K562 (cell line): ENCODE results near the gene CCDC124. TPM values are rescaled to one million over a fixed set of nuclear protein-coding genes. Genes with fewer than 3 reads are reported as not detected.

Source experiments
- AFF1 ChIP-seq, 2 experiments: fragments of 450-650 bp; IDR thresholded peaks; 2 replicates each; pipeline ENCODE4 v1.6.1; 2018; ENCODE audit warnings: mild to moderate bottlenecking in 2 of 2, low read depth in 1 of 2; ENCODE audit not compliant: partially characterized antibody in 2 of 2
- BRF2 ChIP-seq: IDR thresholded peaks from 3 replicates; pipeline ENCODE4 v1.6.1; 2011; ENCODE audit warnings: borderline replicate concordance, mild to moderate bottlenecking; ENCODE audit not compliant: insufficient read length, insufficient read depth
- C11orf30 ChIP-seq: fragments of 450-650 bp; IDR thresholded peaks from 2 replicates; pipeline ENCODE4 v1.6.1; 2016; ENCODE audit warnings: low read depth, mild to moderate bottlenecking
- E4F1 ChIP-seq: fragments of 250-450 bp; sonication (Bioruptor Pico); IDR thresholded peaks from 2 replicates; pipeline ENCODE4 v1.5.0; 2021; ENCODE audit warnings: mild to moderate bottlenecking, borderline replicate concordance
- HDGF ChIP-seq: fragments of 450-650 bp; IDR thresholded peaks from 2 replicates; pipeline ENCODE4 v1.6.1; 2016
- MTA3 ChIP-seq: fragments of 450-650 bp; formaldehyde crosslinking; IDR thresholded peaks from 2 replicates; pipeline ENCODE4 v1.6.1; 2017; ENCODE audit warnings: mild to moderate bottlenecking, borderline replicate concordance
- NCOR1 ChIP-seq: fragments of 450-650 bp; IDR thresholded peaks from 2 replicates; pipeline ENCODE4 v1.6.1; 2016; ENCODE audit warnings: mild to moderate bottlenecking, moderate library complexity
- NFIC ChIP-seq: fragments of 450-650 bp; IDR thresholded peaks from 2 replicates; pipeline ENCODE4 v1.6.1; 2017; ENCODE audit warnings: mild to moderate bottlenecking, inconsistent platforms
- RFX5 ChIP-seq: IDR thresholded peaks from 2 replicates; pipeline ENCODE4 v1.6.1; 2011; ENCODE audit warnings: low read depth, mild to moderate bottlenecking, improper control_type of control experiment, low read length
- TAF1 ChIP-seq: IDR thresholded peaks from 2 replicates; pipeline ENCODE4 v1.6.1; 2011; ENCODE audit warnings: mild to moderate bottlenecking, low read length, moderate library complexity; ENCODE audit not compliant: insufficient read depth, control insufficient read depth, severe bottlenecking; ENCODE audit errors: extremely low read depth
- TBP ChIP-seq: optimal IDR thresholded peaks from 2 replicates; pipeline ENCODE3; 2011; ENCODE audit warnings: low read depth, low read length, improper control_type of control experiment
- ZBTB7A ChIP-seq: IDR thresholded peaks from 2 replicates; pipeline ENCODE4 v1.6.1; 2011; ENCODE audit warnings: low read depth, mild to moderate bottlenecking, low read length, moderate library complexity, borderline replicate concordance; ENCODE audit not compliant: control insufficient read depth
- ZFP91 ChIP-seq: sonication (generic); formaldehyde crosslinking; IDR thresholded peaks from 2 replicates; pipeline ENCODE4 v1.8.0; 2022; ENCODE audit warnings: mild to moderate bottlenecking, missing genetic modification reagents
- ZNF165 ChIP-seq: fragments of 250-450 bp; sonication (Bioruptor Pico); IDR thresholded peaks from 2 replicates; pipeline ENCODE4 v1.4.0; 2020; ENCODE audit warnings: borderline replicate concordance
- ZNF408 ChIP-seq: fragments of 250-450 bp; sonication (Bioruptor Pico); IDR thresholded peaks from 2 replicates; pipeline ENCODE4 v1.4.0; 2020; ENCODE audit warnings: low read depth, mild to moderate bottlenecking, moderate library complexity
- ZNF431 ChIP-seq: sonication (generic); formaldehyde crosslinking; IDR thresholded peaks from 2 replicates; pipeline ENCODE4 v1.8.0; 2022; ENCODE audit warnings: mild to moderate bottlenecking, missing genetic modification reagents
- ZSCAN29 ChIP-seq: fragments of 450-650 bp; IDR thresholded peaks from 2 replicates; pipeline ENCODE4 v1.6.1; 2017
- ZZZ3 ChIP-seq: fragments of 450-650 bp; IDR thresholded peaks from 2 replicates; pipeline ENCODE4 v1.6.1; 2016; ENCODE audit warnings: antibody characterized with exemption, mild to moderate bottlenecking, moderate library complexity
- polyA plus RNA-seq, 8 experiments: library from polyadenylated mRNA; depleted of rRNA in 4 of 8; stranded (reverse) in 5 of 8; unstranded in 3 of 8; fragments of >200 nt; fragmentation: Nextera tagmentation in 2 of 8; fragmentation: Illumina TruSeq in 1 of 8; extraction: Ambion mirVana in 2 of 8; extraction: Trizol in 1 of 8; gene quantifications; 2 replicates each; pipeline versions ENCODE4 v1.2.1 to v1.2.3, GENCODE V29; 2011 to 2014; ENCODE audit warnings: inconsistent platforms in 1 of 8, missing spikeins in 1 of 8
- total RNA-seq, 7 experiments: library from RNA; depleted of rRNA in 6 of 7; stranded (reverse); fragments of >200 nt in 6 of 7; fragmentation: Illumina TruSeq in 2 of 7; extraction: Trizol in 2 of 7; gene quantifications; 2 replicates each; pipeline versions ENCODE4 v1.2.1 to v1.2.3, GENCODE V29; 2011 to 2021; ENCODE audit warnings: low replicate concordance in 1 of 7

Gene CCDC124
- total and polyA plus RNA-seq, 9 of the 15 experiments (the other 6 are each of a cell fraction or from before 2014, with no cell fraction given) = 5.8 to 234 (median 40.1) TPM

GRCh38 chr19:17943274-17944221 lies 10.7 kb downstream of the CCDC124 start (continued):
- no peak for TF ChIP-seq NCOR1
- TF ChIP-seq ZNF165 (CRISPR knock-in tag) = no peak
- TF ChIP-seq ZZZ3 = no peak
- 0 out of 2 replicates have a peak, but pooled peaks have one; percentile 47 for TF ChIP-seq ZNF431
- no peak for TF ChIP-seq BRF2
- no peak for TF ChIP-seq AFF1 (IDR thresholded peaks at IDR 0.05; ENCODE audit: low read depth in 1 of 2, partially characterized antibody in 2 of 2)
- TF ChIP-seq C11orf30 = no peak
- 0 out of 2 replicates have a peak, but pooled peaks have one; percentile 32 for TF ChIP-seq ZNF408 (CRISPR knock-in tag)
- no peak for TF ChIP-seq HDGF
- TF ChIP-seq RFX5 = no peak
- TF ChIP-seq TAF1 = peak; percentile 44
- peak; percentile 22; the same call in 1 of the 2 replicates for TF ChIP-seq ZBTB7A
- TF ChIP-seq MTA3 = no peak
- no peak for TF ChIP-seq NFIC
- TF ChIP-seq E4F1 = no peak
- no peak for TF ChIP-seq ZSCAN29
- TF ChIP-seq ZFP91 (CRISPR knock-in tag) = no peak
- TF ChIP-seq TBP = peak; percentile 65
